Panc1 (cell line): ENCODE results near the gene MAEA. TPM values are rescaled to one million over a fixed set of nuclear protein-coding genes. Genes with fewer than 3 reads are reported as not detected.
A peak's percentile ranks its signal among the peaks of the same experiment; 100 is the strongest.

Experiments
- ATAC-seq: fragments of 200-7000 bp; cut with Tn5 transposase; 2 replicates; pipeline ENCODE4 v1.9.1; 2020; ENCODE audit warnings: mild to moderate bottlenecking, moderate library complexity
- BruUV-seq: library from RNA; stranded (reverse); fragments of 400-500 nt; replicated peaks from 2 replicates; lab custom pipeline; 2021; lab: Mats Ljungman, UMichigan
- CTCF ChIA-PET: fragments of 300-600 bp; sonication (Branson Sonifier 250); formaldehyde crosslinking; loops from one replicate; lab custom pipeline; 2022; ENCODE audit warnings: antibody characterized with exemption; lab: Charles Lee
- POLR2A ChIA-PET: fragments of 300-600 bp; sonication (Branson Sonifier 250); formaldehyde crosslinking; loops from one replicate; lab custom pipeline; 2022; ENCODE audit warnings: antibody characterized with exemption; lab: Charles Lee
- DNase-seq: peaks from one replicate; pipeline ENCODE4 v3.0.0-alpha.2; 2010; ENCODE audit warnings: low read depth, low spot score
- H3K27ac ChIP-seq: 2 replicates; pipeline ENCODE4 v1.5.1; 2011; ENCODE audit warnings: mild to moderate bottlenecking, low read length, inconsistent platforms
- H3K27me3 ChIP-seq: fragments of 200-500 bp; sonication (Bioruptor generic); 2 replicates; pipeline ENCODE4 v1.6.0; 2014; ENCODE audit warnings: low read length, inconsistent platforms; ENCODE audit not compliant: control insufficient read depth, insufficient read depth
- H3K36me3 ChIP-seq: fragments of 200-500 bp; sonication (Bioruptor generic); 2 replicates; pipeline ENCODE4 v1.5.1; 2014; ENCODE audit warnings: inconsistent platforms, mild to moderate bottlenecking, low read length, moderate library complexity; ENCODE audit not compliant: control insufficient read depth, insufficient read depth
- H3K4me1 ChIP-seq: 2 replicates; pipeline ENCODE4 v1.5.1; 2011; ENCODE audit warnings: inconsistent platforms, mild to moderate bottlenecking, low read length, moderate library complexity; ENCODE audit not compliant: control insufficient read depth, insufficient read depth
- H3K4me3 ChIP-seq, 2 experiments: 2 replicates each; pipeline ENCODE4 v1.5.1; 2011 to 2012; ENCODE audit warnings: low read depth in 2 of 2, low read length in 2 of 2, mild to moderate bottlenecking in 2 of 2, inconsistent platforms in 1 of 2, moderate library complexity in 1 of 2
- H3K9me3 ChIP-seq: fragments of 200-500 bp; sonication (Bioruptor generic); 2 replicates; pipeline ENCODE4 v1.5.1; 2014; ENCODE audit warnings: low read depth, mild to moderate bottlenecking, inconsistent platforms, low read length, moderate library complexity; ENCODE audit not compliant: control insufficient read depth, insufficient read depth
- CTCF ChIP-seq: fragments of 450-650 bp; IDR thresholded peaks from 2 replicates; pipeline ENCODE4 v1.5.1; 2017; ENCODE audit warnings: mild to moderate bottlenecking
- POLR2AphosphoS5 ChIP-seq: IDR thresholded peaks from 2 replicates; pipeline ENCODE4 v1.6.1; 2012; ENCODE audit warnings: mild to moderate bottlenecking, low read depth, low read length, moderate library complexity
- SIN3A ChIP-seq: IDR thresholded peaks from 2 replicates; pipeline ENCODE4 v1.6.1; 2012; ENCODE audit warnings: low read depth, mild to moderate bottlenecking, low read length, moderate library complexity, borderline replicate concordance; ENCODE audit not compliant: insufficient read depth
- TCF7L2 ChIP-seq: IDR thresholded peaks from 2 replicates; pipeline ENCODE4 v1.6.1; 2011; ENCODE audit warnings: mild to moderate bottlenecking, low read depth, low read length, inconsistent platforms
- in situ Hi-C: cut with HindIII; loops from 2 replicates; pipeline ENCODE4 v1.10.0; 2016; ENCODE audit warnings: low sequenced_read_pairs, low pct_unique_long_range_greater_than_20kb
- intact Hi-C: fragments of 100-400 bp; cut with micrococcal nuclease; formaldehyde crosslinking; loops from one replicate; pipeline ENCODE4 v1.10.0; 2022; ENCODE audit not compliant: unreplicated experiment
- total RNA-seq: library from RNA; stranded (reverse); gene quantifications from one replicate; pipeline ENCODE4 v1.2.1, GENCODE V29; 2021; ENCODE audit not compliant: unreplicated experiment
- TF ChIP-seq, protein P1 (sequence below), 2 experiments: IDR thresholded peaks; 2 replicates each; pipeline ENCODE4 v1.6.1; 2011 to 2012; ENCODE audit warnings: low read depth in 2 of 2, control low read depth in 1 of 2, low read length in 1 of 2, mild to moderate bottlenecking in 1 of 2, moderate library complexity in 1 of 2; ENCODE audit not compliant: insufficient read depth in 1 of 2

MAEA gene
- total RNA-seq, 1 experiment from 2014 or later = 62.3 TPM

DNA sequence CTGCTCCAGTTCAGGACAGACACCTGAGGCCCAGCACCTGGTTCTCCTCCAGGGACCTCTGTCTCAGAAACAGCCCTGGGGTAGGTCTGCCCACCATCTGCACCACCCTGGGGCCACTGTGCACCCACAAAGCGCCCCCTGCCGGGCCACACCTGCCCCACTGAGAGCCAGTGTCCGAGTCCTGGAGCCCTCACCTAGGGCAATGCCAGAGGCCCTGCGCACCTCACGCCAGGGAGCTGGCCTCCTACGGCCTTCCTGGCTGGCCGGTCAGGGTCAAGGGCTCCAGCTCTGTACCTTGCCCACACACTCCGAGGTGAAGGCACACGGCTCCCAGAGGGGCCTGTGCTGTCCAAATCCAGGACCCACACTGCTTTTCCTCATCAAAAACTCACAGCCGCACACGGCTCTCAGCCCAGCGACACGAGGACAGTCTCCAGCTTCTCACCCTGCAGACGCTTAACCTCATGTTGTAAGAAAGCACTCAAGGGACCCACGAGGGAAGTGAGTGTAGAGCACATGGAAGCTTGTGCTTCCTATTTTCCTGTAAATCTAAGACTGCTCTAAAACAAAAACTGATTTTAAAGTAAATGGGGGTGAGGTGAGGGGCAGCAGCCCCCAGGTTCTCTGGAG lies 46.1 kb upstream of the MAEA start:
- CTCF ChIA-PET = no interaction called here
- no peak for ATAC-seq
- no peaks in the 10 kb centered on the region for H3K27me3 ChIP-seq
- TF ChIP-seq TCF7L2 (no peak), SIN3A (no peak), CTCF (no peak), POLR2AphosphoS5 (no peak)
- TF ChIP-seq, protein P1, sequence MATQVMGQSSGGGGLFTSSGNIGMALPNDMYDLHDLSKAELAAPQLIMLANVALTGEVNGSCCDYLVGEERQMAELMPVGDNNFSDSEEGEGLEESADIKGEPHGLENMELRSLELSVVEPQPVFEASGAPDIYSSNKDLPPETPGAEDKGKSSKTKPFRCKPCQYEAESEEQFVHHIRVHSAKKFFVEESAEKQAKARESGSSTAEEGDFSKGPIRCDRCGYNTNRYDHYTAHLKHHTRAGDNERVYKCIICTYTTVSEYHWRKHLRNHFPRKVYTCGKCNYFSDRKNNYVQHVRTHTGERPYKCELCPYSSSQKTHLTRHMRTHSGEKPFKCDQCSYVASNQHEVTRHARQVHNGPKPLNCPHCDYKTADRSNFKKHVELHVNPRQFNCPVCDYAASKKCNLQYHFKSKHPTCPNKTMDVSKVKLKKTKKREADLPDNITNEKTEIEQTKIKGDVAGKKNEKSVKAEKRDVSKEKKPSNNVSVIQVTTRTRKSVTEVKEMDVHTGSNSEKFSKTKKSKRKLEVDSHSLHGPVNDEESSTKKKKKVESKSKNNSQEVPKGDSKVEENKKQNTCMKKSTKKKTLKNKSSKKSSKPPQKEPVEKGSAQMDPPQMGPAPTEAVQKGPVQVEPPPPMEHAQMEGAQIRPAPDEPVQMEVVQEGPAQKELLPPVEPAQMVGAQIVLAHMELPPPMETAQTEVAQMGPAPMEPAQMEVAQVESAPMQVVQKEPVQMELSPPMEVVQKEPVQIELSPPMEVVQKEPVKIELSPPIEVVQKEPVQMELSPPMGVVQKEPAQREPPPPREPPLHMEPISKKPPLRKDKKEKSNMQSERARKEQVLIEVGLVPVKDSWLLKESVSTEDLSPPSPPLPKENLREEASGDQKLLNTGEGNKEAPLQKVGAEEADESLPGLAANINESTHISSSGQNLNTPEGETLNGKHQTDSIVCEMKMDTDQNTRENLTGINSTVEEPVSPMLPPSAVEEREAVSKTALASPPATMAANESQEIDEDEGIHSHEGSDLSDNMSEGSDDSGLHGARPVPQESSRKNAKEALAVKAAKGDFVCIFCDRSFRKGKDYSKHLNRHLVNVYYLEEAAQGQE (IDR thresholded peaks at IDR 0.05; ENCODE audit: insufficient read depth in 1 of 2, low read depth in 2 of 2, low read length in 1 of 2) = no peak
- in situ Hi-C loops (no loop called here), intact Hi-C loops (no loop called here)
- peaks cover 11% of the 10 kb centered on the region for H3K4me1 ChIP-seq
- no peaks in the 10 kb centered on the region for H3K9me3 ChIP-seq
- BruUV-seq = no TSS peak
- POLR2A ChIA-PET = no interaction called here
- no peak overlapping the region for H3K4me3 ChIP-seq
- peaks cover 2% of the 10 kb centered on the region; the same call in 1 of the 2 replicates for H3K36me3 ChIP-seq
- H3K27ac ChIP-seq = no peak overlapping the region
- no peak for DNase-seq

- H3K4me3 ChIP-seq = no peak overlapping the region
- ChIA-PET POLR2A (no interaction called here), CTCF (interaction anchor here (0.5 kb wide), 1 partner anchor 58 kb away, joined by 3 read pairs; no protein-coding TSS in a partner anchor)
- intact Hi-C loops (no loop called here), in situ Hi-C loops (no loop called here)
- TF ChIP-seq, protein P1 (IDR thresholded peaks at IDR 0.05; ENCODE audit: insufficient read depth in 1 of 2, low read depth in 2 of 2, low read length in 1 of 2) = no peak
- no peak for TF ChIP-seq POLR2AphosphoS5
- TF ChIP-seq TCF7L2 = no peak
- TF ChIP-seq CTCF = no peak
- TF ChIP-seq SIN3A = no peak
- no peak overlapping the region for H3K27ac ChIP-seq
- no peak for ATAC-seq
- DNase-seq = no peak
- H3K9me3 ChIP-seq = no peaks in the 10 kb centered on the region
- TSS peak; percentile 54 for BruUV-seq
- H3K36me3 ChIP-seq = peaks cover 2% of the 10 kb centered on the region; the same call in 1 of the 2 replicates
- no peaks in the 10 kb centered on the region for H3K27me3 ChIP-seq
- H3K4me1 ChIP-seq = peaks cover 11% of the 10 kb centered on the region
Observed at GRCh38 chr4:1244081-1244977, 45.4 kb upstream of the MAEA start.
